ENCODE data around the gene TRIM47.
A peak's percentile ranks its signal among the peaks of the same experiment; 100 is the strongest.

GRCh38 chr17:75861927-75862317 lies 16.5 kb downstream of the TRIM47 start:
- TF ChIP-seq CTCF (IDR thresholded peaks at IDR 0.05), result no peak
- TF ChIP-seq POLR2A (IDR thresholded peaks at IDR 0.05), result no peak
- peak in 1 of 2 donors; percentile 24 for TF ChIP-seq EP300 (IDR thresholded peaks at IDR 0.05)

Data from tibial nerve (tissue), 4 donors.